Colon (tissue), 2 donors: ENCODE measurements around the gene TTLL10.

Experiments
- FAIRE-seq: peaks from 2 replicates; lab custom pipeline; 2012; peaks lifted over from hg19 to GRCh38; lab: Jason Lieb, UNC
- donor health status: control.
- donor health status: control.

The TTLL10 gene

GRCh38 chr1:1236945-1237873, 63.5 kb downstream of the TTLL10 start:
- FAIRE-seq: no peak

- FAIRE-seq: no peak
These were observed 64.4 kb downstream of the TTLL10 start for GRCh38 chr1:1237874-1238701.

DNA sequence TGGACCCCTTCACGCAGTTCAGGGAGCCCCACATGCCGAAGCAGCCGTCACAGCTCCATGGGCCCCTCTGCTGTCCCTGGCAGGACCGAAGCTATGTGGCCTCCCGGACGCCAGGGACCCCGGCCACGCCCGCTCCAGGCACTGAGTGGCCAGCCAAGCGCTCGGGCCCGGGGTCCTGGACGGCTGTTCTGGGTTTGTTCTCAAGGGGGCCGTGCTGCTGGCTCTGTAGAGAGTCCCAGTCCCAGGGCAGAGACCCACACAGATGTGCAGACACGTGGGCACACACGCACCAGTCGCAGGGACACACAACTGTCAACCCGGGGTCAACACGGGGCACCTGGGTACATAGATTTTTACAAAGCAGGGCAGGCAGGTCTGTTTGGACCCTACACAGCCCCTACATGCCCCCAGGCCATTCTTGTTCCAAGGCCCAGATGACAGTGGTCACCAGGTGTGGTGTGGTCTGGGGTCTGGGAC, 65.1 kb downstream of the TTLL10 start:
- no peak for FAIRE-seq

- no peak for FAIRE-seq
These were observed 65.5 kb downstream of the TTLL10 start for GRCh38 chr1:1239227-1239613.

GRCh38 chr1:1239614-1240347, 66.1 kb downstream of the TTLL10 start:
- no peak for FAIRE-seq

- no peak for FAIRE-seq
These were observed 66.7 kb downstream of the TTLL10 start for GRCh38 chr1:1240348-1240732.

DNA sequence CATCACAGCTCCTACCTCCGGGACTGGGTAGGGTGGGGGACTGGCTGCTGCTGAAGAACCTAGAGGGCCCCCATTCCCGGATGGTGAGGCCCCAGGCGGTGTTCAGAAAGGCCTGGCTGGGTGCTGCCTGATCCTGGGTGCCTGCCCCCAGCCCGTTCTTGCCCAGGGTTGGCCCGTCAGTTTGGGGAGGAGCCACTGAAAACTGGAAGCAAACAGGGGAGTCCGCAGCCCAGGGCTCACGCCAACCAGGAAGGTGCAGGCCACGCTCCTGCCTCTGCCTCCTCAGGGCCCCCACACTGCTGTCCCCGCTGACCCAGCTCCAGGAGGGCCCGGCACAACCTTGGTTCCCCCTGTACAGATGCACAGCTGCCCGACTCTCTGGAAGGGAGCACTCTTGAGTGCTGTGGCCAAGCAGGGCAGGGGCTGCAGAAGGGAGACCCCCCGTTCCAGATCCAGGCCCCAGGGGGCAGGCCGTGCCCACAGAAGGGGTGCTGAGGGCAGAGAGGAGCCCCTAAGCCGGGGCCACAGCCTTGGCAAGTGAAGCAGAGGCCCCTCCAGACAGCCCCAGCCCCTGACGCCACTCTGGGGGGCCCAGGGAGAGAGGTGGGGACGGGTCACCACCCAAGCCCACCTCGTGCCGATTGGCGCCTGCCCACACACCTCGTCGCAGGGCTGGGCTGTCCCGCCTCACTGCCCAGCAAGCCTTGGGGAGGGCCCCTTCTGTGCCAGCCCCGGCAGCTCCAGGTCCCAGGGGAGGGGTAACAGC, 67.3 kb downstream of the TTLL10 start:
- no peak for FAIRE-seq

GRCh38 chr1:1241588-1242219, 68.0 kb downstream of the TTLL10 start:
- FAIRE-seq: no peak

GRCh38 chr1:1242461-1243265, 69.0 kb downstream of the TTLL10 start:
- FAIRE-seq: no peak

- no peak for FAIRE-seq
These were observed 69.6 kb downstream of the TTLL10 start for GRCh38 chr1:1243266-1243660.

DNA sequence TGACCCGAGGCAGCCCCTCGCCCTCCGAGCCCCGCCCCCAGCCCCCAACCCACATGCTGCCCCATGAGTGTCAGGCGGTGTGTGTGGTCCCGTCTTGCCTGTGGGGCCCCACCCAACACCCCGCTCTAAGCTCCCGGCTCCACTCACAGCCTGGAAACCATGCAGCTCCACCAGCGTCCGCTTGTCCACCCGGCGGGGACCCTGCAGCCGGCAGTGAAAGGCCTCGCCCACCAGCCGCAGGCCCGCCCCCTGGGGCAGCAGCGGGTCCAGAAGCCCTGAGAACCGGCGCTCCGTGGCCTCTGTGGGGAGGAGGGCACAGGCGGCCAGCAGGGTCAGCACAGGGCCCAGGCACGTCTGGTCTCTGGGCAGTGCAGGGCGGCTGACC, 70.1 kb downstream of the TTLL10 start:
- no peak for FAIRE-seq

GRCh38 chr1:1244192-1244811, 70.6 kb downstream of the TTLL10 start:
- no peak for FAIRE-seq

GRCh38 chr1:1245178-1245816, 71.6 kb downstream of the TTLL10 start:
- no peak for FAIRE-seq

- FAIRE-seq: no peak
These were observed 72.3 kb downstream of the TTLL10 start for GRCh38 chr1:1245817-1246576.

DNA sequence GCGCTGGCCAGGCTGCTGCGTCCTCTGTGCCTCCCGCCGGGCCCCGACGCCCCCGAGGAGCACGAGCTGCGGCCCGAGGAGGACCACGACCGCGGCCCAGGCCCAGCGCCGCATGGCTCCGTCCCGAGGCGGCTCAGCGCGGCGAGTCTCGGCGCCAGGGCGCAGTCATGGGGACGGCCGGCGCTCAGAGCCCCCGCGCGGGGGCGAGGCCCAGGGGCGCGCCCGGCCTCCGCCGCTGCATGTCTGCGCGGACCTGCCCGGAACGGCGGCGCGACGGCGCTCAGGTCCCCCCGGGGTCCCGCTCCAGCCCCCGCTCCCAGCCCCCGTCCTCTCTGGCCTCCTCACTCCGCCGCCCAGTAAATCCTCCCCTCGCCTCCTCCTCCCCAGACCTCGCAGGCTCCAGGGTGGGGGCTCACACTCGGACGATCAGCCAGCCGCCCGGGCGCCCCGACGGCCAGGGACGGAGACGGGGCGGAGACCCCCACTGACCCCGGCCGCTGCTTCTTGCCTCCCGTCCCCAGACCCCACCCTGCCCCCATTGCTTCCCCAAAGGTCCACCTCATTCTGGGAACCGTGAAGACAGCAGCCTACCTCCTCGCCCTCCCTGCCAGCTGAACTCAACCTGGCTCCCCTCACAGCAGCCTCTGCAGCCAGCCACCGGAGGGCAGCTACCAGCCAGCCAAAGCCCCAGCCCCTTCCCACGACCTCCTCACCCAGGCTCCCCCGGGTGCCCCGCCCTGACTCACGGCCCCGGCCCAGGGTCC, 73.1 kb downstream of the TTLL10 start, which contains the start of gene C1QTNF12:
TSS of gene C1QTNF12 (minus strand) at position 146 of the 764 bp plus-strand sequence. CDS start at position 114, 32 bp downstream.
- FAIRE-seq: no peak

GRCh38 chr1:1247341-1247913, 73.7 kb downstream of the TTLL10 start:
- FAIRE-seq: no peak
